ENCODE results near the gene TXNL4B.
"Not testable (repeated sequence)": the region's sequence is repeated elsewhere in the genome, so short reads cannot be mapped to it uniquely, and the experiment has no call there.

The TXNL4B gene

DNA sequence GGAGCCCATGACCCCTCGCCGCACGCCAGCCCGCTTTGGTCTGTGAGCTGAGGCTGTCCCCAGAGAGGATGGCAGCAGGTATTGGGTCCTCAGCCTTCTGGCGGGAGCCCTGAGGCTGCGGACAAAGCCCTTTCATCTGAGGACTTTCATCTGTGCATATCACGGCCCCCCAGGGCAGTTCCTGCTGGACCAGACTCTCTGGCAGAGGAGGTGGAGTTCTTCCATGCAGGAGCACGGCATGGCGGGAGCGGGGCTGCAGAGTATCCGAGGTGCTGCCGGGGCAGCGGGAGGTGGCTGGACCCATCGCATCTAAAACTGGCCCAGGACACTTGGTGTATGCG, 19.0 kb upstream of the TXNL4B start:
- DNase-seq (ENCODE audit: low spot score) = no peak

DNA sequence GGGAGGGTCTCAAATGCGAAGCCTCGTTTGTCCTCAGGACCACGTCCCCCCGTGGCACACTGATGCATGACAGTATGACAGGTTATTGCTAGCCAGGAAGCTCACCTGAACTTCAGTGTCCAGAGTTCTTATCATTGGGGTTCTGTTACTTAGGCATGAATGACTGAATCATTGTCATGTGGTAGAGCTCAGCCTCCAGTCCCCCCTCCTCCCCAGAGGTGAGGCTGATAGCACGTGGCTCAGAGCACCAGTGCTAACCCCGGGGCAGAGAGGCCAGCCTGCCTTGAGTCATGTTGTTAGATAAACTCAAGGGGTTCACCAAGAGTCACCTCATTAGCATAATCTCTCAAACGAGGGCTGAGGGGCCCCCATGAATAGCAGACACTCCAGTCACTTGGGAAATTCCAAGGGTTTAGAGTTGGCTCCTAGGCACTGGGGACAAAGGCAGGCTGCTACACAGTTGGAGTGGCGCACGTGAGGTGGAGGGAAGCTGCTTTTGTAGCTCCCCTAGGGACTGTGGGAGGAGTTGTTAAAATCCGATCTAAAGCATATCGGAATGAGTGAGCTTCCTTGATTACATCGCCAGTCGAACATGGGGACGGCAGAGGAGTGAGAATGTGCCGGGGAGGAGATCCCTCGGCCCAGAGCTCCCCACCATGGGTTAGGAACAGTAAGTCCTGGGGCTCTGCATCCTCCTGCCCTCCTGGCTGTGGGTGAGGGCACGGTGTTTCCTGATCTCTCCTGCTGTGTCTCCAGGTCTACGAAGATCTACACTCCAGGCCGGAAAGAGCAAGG, 18.4 kb upstream of the TXNL4B start:
- no peak for DNase-seq (ENCODE audit: low spot score)

DNA sequence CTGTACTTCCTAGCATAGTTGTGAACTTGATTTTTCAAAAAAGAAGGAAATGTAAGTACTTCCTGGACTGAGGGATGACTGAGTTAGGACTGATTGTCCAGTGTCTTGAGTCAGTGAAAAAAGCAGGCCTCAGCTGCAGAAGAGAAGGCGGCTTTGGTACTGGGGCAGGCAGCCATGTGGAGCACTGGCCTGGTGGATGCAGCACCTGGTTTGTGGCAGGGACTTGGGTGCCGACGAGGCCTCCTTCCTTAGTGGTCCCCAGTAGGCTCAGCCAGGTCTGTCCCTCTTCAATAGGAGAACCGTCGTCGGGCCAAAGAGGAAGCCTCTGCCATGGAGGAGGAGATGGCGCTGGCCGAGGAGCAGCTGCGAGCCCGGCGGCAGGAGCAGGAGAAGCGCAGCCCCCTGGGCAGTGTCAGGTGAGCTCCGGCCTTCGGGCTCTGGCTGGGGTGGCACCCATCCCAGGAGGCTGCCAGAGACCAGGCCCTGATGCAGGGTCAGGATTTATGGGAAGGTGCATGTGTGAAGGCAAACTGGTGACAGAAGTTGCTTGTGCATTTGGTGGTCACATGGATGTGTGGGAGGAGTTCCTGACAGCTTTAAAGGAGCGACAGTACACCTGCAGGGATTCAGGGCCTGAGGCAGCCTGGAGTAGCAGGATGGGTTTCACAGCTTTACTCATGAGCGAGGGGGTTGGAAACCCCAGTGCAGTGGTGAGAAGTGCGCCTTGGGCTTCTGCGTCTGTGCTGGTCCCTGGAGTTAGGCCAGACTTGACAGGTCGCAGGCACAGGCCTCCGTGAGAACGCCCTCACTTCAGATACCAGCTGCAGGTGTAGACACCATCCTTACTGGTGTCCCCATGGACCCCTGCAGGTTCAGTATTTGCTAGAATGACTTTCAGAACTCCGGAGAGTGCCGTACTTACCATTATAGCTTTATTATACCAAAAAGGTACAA, 17.5 kb upstream of the TXNL4B start:
- no peak for DNase-seq (ENCODE audit: low spot score)

DNA sequence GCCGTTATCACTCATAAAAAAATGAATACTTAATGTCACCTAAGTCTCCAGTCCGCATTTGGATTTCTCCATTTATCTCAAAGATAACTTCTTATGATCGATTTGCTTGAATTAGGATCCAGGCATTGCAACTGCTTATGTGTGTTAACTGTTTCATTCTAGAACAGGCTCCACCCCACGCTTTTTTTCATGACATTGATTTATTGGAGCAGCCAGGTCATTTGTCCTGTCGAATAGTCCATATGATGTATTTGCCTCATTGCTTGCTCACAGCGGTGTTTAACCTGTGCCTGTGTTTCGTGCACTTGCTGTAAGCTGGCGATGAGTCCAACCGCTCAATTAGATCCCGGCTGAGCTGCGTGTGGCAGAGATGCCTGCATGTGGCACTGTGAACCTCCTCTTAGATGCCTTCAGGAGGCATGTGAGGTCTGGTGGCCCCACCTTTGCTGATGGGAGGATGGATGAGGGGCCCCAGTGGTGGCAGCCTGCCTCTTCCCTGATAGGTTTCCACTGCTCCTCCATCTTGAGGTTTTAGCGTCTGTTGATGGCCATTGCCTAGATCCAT, 16.6 kb upstream of the TXNL4B start:
- DNase-seq (ENCODE audit: low spot score) = no peak

DNA sequence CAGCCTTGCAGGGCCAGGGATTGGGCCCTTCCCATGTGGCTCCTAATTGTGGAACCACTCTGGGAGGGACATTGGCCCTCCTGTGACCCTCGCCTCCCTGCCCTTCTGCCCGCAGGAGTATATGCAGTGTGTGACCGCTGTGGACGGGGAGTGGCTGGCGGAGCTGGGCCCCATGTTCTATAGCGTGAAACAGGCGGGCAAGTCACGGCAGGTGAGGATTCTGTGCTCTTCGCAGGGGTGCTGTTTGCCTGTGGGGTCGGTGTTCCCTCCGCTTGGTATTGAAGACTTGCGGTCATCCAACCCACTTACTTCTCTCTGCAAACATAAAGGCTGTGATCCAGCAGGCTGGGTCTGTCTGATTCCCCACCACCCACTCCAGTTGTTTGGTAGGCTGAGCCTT, 15.9 kb upstream of the TXNL4B start:
- DNase-seq (ENCODE audit: low spot score) = no peak

DNA sequence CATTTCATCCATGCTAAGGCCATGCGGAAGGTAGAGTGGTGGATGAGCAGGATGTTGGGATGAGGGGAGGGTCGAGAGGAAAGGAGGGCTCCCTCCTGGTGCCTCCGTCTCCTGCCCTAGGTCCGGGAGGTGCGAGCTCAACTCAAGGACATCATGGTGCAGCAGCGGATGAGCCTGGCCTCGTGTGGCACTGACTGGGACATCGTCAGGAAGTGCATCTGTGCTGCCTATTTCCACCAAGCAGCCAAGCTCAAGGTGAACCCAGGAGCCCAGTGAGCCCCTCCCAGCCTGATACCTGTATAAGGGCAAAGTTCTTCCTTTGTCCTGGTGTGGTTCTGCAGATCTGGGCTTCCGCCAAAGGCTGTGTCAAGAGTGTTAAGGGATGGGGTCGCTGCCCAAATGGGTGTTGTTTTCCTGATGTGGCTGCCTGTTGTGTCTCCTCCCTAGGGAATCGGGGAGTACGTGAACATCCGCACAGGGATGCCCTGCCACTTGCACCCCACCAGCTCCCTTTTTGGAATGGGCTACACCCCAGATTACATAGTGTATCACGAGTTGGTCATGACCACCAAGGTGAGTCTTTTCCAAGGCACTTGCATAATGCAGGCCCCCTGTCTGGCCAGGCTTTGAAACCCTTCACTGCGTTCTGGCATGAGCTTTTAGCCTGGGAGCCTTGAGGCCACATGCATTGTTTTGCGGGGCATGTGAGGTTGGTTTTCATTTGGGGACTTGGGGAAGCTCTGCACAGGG, 15.1 kb upstream of the TXNL4B start:
- DNase-seq (ENCODE audit: low spot score) = no peak

DNA sequence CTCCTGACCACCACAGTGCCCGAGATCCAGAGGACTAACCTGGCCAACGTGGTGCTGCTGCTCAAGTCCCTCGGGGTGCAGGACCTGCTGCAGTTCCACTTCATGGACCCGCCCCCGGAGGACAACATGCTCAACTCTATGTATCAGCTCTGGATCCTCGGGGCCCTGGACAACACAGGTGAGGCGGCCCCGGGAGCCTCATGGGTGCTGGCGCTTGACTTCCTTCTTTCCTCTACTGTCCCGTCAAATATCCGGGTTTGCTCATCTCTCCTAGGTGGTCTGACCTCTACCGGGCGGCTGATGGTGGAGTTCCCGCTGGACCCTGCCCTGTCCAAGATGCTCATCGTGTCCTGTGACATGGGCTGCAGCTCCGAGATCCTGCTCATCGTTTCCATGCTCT, 14.0 kb upstream of the TXNL4B start:
- no peak for DNase-seq (ENCODE audit: low spot score)

DNA sequence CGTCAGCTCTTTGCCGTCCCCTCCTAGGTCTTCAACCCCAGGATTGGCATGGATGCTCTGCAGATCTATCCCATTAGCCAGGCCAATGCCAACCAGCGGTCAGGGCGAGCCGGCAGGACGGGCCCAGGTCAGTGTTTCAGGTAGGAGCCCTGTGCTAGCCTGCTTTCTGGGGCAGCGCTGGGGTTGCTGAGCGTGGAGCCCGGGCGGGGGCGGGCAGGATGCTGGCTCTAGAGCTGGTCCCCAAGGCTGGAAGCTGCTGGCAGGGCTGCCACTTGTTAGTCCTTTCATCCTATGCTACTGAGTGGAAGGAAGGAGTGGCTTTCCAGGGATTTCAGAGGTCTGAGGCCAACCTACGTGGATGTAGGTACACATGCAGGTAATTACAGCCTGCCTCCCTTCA, 12.6 kb upstream of the TXNL4B start:
- DNase-seq (ENCODE audit: low spot score) = no peak

DNA sequence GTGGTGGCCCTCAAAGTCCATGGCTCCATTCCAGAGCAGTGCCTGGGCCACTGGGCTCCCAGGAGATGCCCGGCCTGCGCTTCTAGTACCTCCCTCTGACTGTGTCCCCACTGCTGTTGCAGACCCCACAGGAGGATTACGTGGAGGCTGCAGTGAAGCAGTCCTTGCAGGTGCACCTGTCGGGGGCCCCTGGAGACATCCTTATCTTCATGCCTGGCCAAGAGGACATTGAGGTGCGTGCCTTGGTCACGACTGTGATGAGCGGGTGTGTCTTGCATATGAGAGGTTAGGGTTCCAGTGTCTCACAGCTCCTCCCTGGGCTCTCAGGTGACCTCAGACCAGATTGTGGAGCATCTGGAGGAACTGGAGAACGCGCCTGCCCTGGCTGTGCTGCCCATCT, 11.5 kb upstream of the TXNL4B start:
- DNase-seq (ENCODE audit: low spot score) = no peak

DNA sequence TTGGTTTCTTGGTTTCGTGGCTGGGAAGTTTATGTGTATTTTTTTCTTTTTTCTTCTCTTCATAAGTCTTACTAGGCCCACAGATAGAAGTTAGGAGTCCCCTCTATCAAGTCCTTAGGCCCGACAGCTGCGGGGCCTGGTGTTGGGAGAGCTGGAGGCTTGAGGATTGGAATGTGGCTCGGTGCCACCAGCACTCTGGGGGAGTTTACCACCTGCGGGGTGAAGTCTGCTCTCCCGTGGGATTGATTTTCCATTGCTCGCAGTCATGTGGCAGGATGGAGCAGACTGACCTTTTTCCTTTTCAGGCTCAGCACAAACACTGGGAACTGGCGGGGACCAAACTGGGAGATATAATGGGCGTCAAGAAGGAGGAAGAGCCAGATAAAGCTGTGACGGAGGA, 7.8 kb upstream of the TXNL4B start:
- no peak for DNase-seq (ENCODE audit: low spot score)

DNA sequence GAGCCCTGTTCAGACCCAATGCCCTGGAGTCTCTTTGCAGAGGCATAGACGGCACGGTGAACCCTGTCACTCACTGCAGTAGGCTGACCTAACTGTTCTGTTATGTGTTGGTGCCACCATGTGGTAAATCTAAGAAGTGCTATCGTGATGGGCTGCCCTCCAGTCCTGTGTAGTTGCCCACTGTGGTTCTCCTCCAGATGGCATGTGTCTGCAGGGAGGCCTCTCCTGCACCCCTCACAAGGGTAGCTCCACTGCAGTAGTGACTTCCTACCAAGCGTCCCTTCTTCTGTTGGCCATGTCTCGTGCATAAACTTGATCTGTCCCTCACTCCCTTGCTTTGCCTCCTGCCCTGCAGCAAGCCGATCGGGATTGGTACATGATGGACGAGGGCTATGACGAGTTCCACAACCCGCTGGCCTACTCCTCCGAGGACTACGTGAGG, 6.0 kb upstream of the TXNL4B start:
- peak; percentile 73 for DNase-seq (ENCODE audit: low spot score)

DNA sequence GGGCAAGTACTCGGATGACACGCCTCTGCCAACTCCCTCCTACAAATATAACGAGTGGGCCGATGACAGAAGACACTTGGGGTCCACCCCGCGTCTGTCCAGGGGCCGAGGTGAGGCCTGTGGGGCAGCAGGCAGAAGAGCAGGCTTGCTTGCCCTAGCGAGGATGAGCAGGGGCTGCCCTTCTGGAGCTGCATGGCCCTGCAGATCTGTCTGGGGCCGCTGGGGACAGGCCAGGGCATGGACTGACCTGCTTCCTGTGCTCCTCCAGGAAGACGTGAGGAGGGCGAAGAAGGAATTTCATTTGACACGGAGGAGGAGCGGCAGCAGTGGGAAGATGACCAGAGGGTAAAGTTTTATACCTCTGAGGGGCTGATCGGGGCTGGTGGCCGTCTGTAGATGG, 5.5 kb upstream of the TXNL4B start:
- DNase-seq (ENCODE audit: low spot score) = no peak

DNA sequence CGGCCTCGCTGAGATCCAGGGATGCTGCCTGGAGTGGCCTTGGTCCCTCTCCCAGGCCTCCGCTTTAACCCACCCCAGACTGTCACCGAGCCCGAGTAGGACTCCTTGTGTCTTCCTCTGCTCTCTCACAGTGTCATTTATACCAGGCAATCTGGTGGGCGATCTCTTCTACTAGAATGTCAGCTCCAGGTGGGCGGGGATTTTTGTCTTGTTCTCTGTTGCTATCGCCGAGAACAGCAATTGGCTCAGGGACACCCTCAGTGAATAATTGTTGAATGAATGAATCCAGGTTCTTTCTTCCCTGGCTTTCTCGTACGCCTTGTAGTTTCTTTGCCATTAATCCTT, 818 bp upstream of the TXNL4B start:
- DNase-seq (ENCODE audit: low spot score) = no peak

DNA sequence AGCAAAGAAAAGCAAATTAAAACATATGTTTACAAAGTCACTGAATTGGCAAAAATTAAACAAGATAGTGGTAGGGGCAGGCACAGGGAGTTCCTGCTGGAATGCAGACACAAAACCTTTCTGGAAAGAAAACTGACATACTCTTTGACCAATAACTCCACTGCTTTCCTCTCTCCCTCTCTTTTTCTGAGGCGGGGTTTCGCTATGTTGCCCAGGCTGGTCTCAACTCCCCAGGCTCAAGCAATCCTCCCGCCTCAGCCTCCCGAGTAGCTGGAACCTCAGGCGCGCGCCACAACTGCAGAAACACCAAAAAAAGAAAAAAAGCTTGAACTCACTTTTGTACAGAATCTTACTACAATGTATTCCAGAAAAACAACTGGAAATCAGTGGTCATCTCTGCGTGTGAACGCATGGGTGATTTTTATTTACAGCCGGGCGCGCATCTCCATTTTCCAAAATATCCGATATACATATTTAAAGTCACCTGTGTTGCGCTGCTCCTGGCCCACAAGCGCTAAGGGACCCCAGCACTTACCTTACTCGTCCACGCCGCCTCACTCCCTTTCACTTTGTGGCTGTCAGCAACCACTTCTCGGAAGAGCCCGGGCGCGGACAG, 480 bp downstream of the TXNL4B start:
- DNase-seq (ENCODE audit: low spot score) = peak; percentile 78

DNA sequence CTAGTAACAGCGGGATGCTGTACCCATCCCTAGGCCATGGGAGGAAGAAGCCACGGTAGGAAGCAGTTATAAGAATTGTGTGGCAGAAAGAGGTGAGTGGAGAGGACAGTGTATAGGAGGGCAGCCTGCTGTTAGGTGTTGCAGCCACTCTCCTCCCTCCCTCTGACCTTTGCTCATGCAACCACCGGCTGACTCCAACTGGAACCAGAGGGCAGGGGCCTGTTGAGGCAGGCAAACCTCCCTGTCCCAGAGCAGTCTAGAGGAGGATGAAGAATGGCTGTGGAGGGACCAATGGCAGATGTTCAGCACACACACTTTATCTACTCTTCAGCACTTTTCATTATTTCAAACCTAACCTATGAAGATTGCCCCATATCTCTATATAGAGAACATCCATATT, 2.2 kb downstream of the TXNL4B start:
- no peak for DNase-seq (ENCODE audit: low spot score)

DNA sequence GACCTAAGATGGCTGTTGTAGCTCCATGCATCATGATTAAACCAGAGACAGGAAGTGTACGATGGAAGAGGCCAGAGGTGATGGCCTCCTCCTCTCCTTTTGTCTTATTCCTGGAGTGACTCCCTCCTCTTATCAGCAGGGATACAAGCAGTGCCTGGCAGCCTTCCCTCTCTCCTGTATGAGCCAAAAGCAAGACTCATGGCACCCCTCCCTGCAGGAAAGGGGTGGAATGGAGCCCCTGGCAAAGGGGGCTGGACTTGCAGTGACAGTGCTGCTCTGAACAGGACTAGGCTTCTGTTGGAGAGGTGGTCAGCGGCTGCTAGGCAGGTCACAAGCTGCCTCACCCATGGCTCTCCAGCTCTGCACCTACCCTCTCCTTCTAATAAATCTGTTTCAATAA, 8.4 kb downstream of the TXNL4B start:
- no peak for DNase-seq (ENCODE audit: low spot score)

DNA sequence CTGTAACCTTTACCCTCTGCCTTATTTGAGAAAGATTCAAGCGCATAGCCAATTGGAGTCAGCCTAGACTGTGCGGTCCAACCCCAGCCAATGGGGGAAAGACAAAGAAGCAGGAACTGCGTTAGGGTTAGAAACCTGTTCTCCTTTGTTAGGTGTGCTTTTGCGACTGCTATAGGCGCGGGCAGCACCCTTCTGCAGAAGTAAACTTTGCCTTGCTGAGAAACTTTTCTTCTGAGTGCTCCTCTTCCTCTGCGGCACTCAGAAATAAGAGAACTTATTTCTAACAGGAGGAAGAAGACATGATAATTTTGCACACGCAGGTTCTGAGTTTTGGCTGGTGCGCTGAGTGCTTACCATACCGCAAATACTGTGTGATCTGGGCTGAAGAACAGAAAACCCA, 9.0 kb downstream of the TXNL4B start:
- DNase-seq (ENCODE audit: low spot score) = no peak

DNA sequence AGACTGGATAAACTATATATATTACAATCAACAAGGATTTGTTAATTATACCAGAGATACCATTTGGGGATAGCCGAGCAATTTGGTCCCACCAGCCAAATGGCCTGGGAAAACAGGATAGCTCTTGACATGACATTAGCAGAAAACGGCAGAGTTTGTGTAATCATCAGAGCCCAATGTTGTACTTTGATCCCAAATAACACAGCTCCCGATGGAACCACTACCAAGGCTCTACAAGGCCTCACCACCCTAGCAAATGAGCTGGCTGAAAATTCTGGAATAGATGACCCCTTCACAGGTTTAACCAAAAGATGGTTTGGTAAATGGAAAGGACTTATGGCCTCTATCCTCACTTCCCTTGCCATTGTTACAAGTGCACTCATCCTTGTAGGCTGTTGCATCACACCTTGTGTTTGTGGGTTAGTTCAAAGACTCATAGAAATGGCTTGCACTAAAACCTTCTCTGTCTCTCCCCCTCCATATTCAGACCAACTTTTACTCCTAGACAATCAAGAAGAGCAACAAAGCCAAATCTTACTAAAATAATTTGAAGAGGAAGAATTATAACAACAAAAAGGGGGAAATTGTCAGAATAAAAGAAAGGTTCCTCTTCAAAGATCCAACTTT, 9.5 kb downstream of the TXNL4B start:
- no peak for DNase-seq (ENCODE audit: low spot score)

DNA sequence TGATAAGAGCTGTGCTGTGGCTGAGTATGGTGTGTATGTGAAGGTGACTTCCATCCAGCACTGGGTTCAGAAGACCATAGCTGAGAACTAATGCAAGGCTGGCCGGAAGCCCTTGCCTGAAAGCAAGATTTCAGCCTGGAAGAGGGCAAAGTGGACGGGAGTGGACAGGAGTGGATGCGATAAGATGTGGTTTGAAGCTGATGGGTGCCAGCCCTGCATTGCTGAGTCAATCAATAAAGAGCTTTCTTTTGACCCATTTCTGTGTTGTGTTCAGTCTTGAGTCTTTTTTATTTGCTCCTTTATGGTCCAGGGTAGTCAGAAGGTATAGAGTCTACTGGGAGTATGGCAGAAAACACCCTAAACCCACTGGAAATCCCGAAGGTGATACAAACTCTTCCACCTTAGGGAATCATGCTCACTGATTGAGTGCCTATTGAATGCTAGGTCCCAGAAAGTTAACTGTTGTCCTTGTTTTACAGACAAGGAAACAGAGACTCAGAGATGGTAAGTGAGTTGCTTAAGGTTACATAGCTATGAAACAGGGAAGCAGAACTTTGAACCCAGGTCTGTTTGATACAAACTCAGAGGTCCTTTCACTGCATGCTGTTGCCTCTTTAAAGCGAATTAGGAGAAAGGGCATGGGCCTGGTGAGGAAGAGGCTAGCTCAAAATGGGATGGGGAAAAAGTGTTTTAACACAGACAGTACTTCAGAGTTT, 16.3 kb downstream of the TXNL4B start:
- not testable (repeated sequence) for DNase-seq (ENCODE audit: low spot score)

DNA sequence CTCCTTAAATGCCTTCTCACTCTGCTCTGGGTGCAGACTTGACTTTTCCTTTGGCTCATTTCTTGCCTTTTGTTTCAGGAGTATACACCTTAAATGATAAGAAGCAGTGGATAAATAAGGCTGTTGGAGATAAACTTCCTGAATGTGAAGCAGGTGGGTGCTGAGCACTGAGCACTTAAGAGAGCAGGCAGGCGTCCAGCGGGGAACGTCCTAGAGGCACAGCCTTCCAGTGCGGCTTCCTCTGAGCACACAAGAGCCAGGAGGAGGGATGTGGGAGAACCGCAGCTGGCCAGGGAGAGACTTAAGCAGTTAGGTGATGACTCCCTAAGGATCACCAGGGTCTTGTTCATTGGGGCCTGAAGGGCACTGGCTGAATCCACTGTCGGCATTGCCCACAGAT, 18.4 kb downstream of the TXNL4B start:
- not testable (repeated sequence) for DNase-seq (ENCODE audit: low spot score)

Data from GM03348 (cell line).